ENCODE results near the gene CCDC192. TPM values are rescaled to one million over a fixed set of nuclear protein-coding genes. Genes with fewer than 3 reads are reported as not detected.

The CCDC192 gene
- total RNA-seq, 1 experiment from 2014 or later: not detected

DNA sequence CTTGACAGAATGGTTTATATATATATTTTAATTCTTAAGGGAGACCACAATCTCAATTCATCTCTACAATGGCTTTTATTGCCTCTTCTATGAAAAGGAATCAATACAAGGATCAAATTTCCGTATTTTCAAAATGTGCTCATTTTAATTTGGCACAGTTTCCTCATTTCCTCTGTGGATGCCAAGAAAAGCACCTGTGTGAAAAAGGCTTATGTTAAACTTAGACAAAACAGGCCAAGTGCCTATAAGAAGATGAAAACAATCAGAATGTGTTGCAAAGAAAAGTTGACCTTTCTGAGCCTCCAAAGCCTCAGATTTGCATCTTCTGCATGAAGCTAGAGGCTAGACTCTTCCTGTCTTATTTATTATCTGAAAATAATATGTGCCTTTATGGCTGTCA lies 206.6 kb downstream of the CCDC192 start:
- TF ChIP-seq, protein P1, sequence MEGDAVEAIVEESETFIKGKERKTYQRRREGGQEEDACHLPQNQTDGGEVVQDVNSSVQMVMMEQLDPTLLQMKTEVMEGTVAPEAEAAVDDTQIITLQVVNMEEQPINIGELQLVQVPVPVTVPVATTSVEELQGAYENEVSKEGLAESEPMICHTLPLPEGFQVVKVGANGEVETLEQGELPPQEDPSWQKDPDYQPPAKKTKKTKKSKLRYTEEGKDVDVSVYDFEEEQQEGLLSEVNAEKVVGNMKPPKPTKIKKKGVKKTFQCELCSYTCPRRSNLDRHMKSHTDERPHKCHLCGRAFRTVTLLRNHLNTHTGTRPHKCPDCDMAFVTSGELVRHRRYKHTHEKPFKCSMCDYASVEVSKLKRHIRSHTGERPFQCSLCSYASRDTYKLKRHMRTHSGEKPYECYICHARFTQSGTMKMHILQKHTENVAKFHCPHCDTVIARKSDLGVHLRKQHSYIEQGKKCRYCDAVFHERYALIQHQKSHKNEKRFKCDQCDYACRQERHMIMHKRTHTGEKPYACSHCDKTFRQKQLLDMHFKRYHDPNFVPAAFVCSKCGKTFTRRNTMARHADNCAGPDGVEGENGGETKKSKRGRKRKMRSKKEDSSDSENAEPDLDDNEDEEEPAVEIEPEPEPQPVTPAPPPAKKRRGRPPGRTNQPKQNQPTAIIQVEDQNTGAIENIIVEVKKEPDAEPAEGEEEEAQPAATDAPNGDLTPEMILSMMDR (IDR thresholded peaks at IDR 0.05; ENCODE audit: insufficient read depth in 1 of 2, low read depth in 1 of 2, low read length in 1 of 2, severe bottlenecking in 1 of 2, unreplicated experiment in 1 of 2): no peak
- POLR2A ChIA-PET: no interaction called here
- no peak overlapping the region for H3K4me3 ChIP-seq (ENCODE audit: low read depth, low read length)
- Mint-ChIP-seq H3K4me1 (ENCODE audit: low read depth, unreplicated experiment) (peaks cover 10% of the 10 kb centered on the region), H3K36me3 (ENCODE audit: insufficient read depth, unreplicated experiment) (peaks cover 5% of the 10 kb centered on the region), H3K9me3 (ENCODE audit: unreplicated experiment) (no peaks in the 10 kb centered on the region), H3K27me3 (ENCODE audit: insufficient read depth, unreplicated experiment) (no peaks in the 10 kb centered on the region), H3K27ac (ENCODE audit: unreplicated experiment) (no peak overlapping the region), H3K4me3 (ENCODE audit: unreplicated experiment) (no peak overlapping the region)
- H3K9me3 ChIP-seq: no peaks in the 10 kb centered on the region
- H3K4me1 ChIP-seq: peaks cover 16% of the 10 kb centered on the region; the same call in 1 of the 2 replicates
- DNase-seq: no peak
- BruUV-seq (replicated peaks): no TSS peak
- intact Hi-C loops (cut with micrococcal nuclease; ENCODE audit: unreplicated experiment): loop anchor here (1.0 to 5.0 kb wide), 3 partner anchors 25 to 67 kb away; no protein-coding TSS in a partner anchor
- no peaks in the 10 kb centered on the region for H3K27me3 ChIP-seq (replicated peaks; ENCODE audit: control insufficient read depth, insufficient read depth, low read length)
- no peaks in the 10 kb centered on the region for H3K36me3 ChIP-seq (ENCODE audit: control insufficient read depth, insufficient read depth, low read length)
- CTCF ChIA-PET: interaction anchor here (1.2 to 1.3 kb wide), 2 partner anchors 25 to 31 kb away, joined by 3 to 4 read pairs; no protein-coding TSS in a partner anchor

DNA sequence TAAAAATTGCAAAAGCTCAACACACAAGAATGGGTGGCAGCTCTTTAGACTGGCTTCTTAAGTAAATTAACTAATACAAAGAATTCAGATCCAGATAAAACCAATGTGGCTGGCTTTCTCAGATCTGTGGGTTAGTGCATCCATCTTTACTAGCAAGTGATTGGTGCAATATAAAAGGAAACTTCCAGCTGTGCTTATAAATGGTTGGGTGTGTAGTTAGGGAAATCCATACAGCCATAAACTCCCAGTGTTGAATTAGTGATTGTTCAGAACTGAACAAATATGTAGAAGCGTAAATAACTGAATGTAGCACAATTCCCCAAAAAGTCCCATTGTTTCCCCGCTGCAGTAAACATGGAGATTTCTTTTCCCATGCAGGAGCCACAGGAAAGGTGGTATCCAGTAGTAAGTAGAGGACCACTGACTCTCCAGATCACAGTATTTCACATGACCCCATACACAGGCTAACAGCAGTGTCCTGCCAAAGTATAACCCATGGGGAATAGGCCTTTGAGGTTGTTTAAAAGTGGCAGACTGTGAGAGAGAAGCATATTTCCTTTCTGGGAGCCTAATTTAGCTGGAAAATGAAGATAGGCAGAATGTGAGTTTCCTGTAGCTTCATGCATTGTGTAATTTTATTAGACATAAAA lies 207.2 kb downstream of the CCDC192 start:
- no peaks in the 10 kb centered on the region for H3K27me3 ChIP-seq (replicated peaks; ENCODE audit: control insufficient read depth, insufficient read depth, low read length)
- H3K4me1 Mint-ChIP-seq (ENCODE audit: low read depth, unreplicated experiment): peaks cover 10% of the 10 kb centered on the region
- TF ChIP-seq, protein P1 (IDR thresholded peaks at IDR 0.05; ENCODE audit: insufficient read depth in 1 of 2, low read depth in 1 of 2, low read length in 1 of 2, severe bottlenecking in 1 of 2, unreplicated experiment in 1 of 2): no peak
- no peaks in the 10 kb centered on the region for H3K9me3 ChIP-seq
- H3K36me3 Mint-ChIP-seq (ENCODE audit: insufficient read depth, unreplicated experiment): peaks cover 5% of the 10 kb centered on the region
- H3K9me3 Mint-ChIP-seq (ENCODE audit: unreplicated experiment): no peaks in the 10 kb centered on the region
- intact Hi-C loops (cut with micrococcal nuclease; ENCODE audit: unreplicated experiment): no loop called here
- no TSS peak for BruUV-seq (replicated peaks)
- H3K36me3 ChIP-seq (ENCODE audit: control insufficient read depth, insufficient read depth, low read length): no peaks in the 10 kb centered on the region
- POLR2A ChIA-PET: no interaction called here
- H3K4me3 ChIP-seq (ENCODE audit: low read depth, low read length): no peak overlapping the region
- CTCF ChIA-PET: interaction anchor here (1.2 kb wide), 1 partner anchor 25 kb away, joined by 3 read pairs; no protein-coding TSS in a partner anchor
- no peak overlapping the region for H3K4me3 Mint-ChIP-seq (ENCODE audit: unreplicated experiment)
- peaks cover 16% of the 10 kb centered on the region; the same call in 1 of the 2 replicates for H3K4me1 ChIP-seq
- H3K27me3 Mint-ChIP-seq (ENCODE audit: insufficient read depth, unreplicated experiment): no peaks in the 10 kb centered on the region
- H3K27ac Mint-ChIP-seq (ENCODE audit: unreplicated experiment): no peak overlapping the region
- DNase-seq: no peak

DNA sequence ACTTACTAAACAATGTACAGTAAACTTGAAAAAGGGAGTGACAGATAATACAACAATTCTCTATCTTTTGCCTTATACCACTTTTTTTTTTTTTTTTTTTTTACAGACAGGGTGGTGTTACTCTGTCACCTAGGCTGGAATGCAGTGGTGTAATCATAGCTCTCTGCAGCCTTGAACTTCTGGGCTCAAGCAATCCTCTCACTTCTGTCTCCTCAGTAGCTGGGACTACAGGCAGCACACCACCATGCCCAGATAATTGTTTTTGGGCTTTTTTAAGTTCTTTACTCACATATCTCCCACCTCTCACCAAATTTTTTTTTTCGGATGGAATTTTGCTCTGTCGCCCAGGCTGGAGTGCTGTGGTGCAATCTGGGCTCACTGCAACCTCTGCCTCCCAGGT lies 208.4 kb downstream of the CCDC192 start:
- no peaks in the 10 kb centered on the region for H3K27me3 Mint-ChIP-seq (ENCODE audit: insufficient read depth, unreplicated experiment)
- no peak overlapping the region for H3K4me3 Mint-ChIP-seq (ENCODE audit: unreplicated experiment)
- no peak overlapping the region for H3K4me3 ChIP-seq (ENCODE audit: low read depth, low read length)
- BruUV-seq (replicated peaks): no TSS peak
- TF ChIP-seq, protein P1 (IDR thresholded peaks at IDR 0.05; ENCODE audit: insufficient read depth in 1 of 2, low read depth in 1 of 2, low read length in 1 of 2, severe bottlenecking in 1 of 2, unreplicated experiment in 1 of 2): no peak
- peaks cover 5% of the 10 kb centered on the region for H3K36me3 Mint-ChIP-seq (ENCODE audit: insufficient read depth, unreplicated experiment)
- intact Hi-C loops (cut with micrococcal nuclease; ENCODE audit: unreplicated experiment): no loop called here
- DNase-seq: no peak
- no peaks in the 10 kb centered on the region for H3K27me3 ChIP-seq (replicated peaks; ENCODE audit: control insufficient read depth, insufficient read depth, low read length)
- H3K9me3 ChIP-seq: no peaks in the 10 kb centered on the region
- no peaks in the 10 kb centered on the region for H3K36me3 ChIP-seq (ENCODE audit: control insufficient read depth, insufficient read depth, low read length)
- POLR2A ChIA-PET: no interaction called here
- H3K27ac Mint-ChIP-seq (ENCODE audit: unreplicated experiment): no peak overlapping the region
- H3K4me1 Mint-ChIP-seq (ENCODE audit: low read depth, unreplicated experiment): peaks cover 10% of the 10 kb centered on the region
- CTCF ChIA-PET: interaction anchor here (0.6 to 0.7 kb wide), 2 partner anchors 154 to 338 kb away, joined by 5 to 6 read pairs; no protein-coding TSS in a partner anchor
- H3K9me3 Mint-ChIP-seq (ENCODE audit: unreplicated experiment): no peaks in the 10 kb centered on the region
- peaks cover 16% of the 10 kb centered on the region; the same call in 1 of the 2 replicates for H3K4me1 ChIP-seq
